Measurements from ENCODE around the gene HMGCLL1.

DNA sequence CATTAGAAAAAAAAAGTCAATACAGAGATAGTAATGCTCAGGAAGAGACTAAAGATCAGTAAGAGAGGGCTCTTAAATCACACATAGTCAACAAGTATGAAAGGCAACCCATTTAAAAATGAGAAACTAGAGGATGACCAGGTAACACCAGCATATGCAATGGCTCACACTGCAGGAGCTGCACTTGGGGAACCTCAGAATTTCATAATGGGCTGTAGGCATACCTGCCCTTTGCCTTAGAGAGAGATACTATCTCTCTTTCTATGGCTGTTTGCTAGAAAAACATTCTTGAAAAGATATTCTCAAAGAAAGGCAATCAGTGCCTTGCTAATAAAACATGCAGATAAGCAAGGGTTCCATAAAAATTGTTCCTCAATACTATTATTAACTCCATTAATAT lies 33.2 kb downstream of the HMGCLL1 start:
- TF ChIP-seq, protein P1, sequence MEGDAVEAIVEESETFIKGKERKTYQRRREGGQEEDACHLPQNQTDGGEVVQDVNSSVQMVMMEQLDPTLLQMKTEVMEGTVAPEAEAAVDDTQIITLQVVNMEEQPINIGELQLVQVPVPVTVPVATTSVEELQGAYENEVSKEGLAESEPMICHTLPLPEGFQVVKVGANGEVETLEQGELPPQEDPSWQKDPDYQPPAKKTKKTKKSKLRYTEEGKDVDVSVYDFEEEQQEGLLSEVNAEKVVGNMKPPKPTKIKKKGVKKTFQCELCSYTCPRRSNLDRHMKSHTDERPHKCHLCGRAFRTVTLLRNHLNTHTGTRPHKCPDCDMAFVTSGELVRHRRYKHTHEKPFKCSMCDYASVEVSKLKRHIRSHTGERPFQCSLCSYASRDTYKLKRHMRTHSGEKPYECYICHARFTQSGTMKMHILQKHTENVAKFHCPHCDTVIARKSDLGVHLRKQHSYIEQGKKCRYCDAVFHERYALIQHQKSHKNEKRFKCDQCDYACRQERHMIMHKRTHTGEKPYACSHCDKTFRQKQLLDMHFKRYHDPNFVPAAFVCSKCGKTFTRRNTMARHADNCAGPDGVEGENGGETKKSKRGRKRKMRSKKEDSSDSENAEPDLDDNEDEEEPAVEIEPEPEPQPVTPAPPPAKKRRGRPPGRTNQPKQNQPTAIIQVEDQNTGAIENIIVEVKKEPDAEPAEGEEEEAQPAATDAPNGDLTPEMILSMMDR (IDR thresholded peaks at IDR 0.05; ENCODE audit: extremely low read depth in 1 of 2, insufficient read depth in 1 of 2, low read depth in 1 of 2, low read length in 2 of 2): no peak
- TF ChIP-seq POLR2AphosphoS5 (IDR thresholded peaks at IDR 0.05; ENCODE audit: insufficient read depth, low read depth, low read length) (no peak), POLR2A (IDR thresholded peaks at IDR 0.05; ENCODE audit: low read depth, low read length) (no peak)
